Measurements from ENCODE around the gene SLC25A26.

SLC25A26 gene

GRCh38 chr3:66227915-66228314 is 7.1 kb downstream of the SLC25A26 start:
- DNase-seq, result no peak

GRCh38 chr3:66228707-66229106 is 7.9 kb downstream of the SLC25A26 start:
- DNase-seq, result no peak

DNA sequence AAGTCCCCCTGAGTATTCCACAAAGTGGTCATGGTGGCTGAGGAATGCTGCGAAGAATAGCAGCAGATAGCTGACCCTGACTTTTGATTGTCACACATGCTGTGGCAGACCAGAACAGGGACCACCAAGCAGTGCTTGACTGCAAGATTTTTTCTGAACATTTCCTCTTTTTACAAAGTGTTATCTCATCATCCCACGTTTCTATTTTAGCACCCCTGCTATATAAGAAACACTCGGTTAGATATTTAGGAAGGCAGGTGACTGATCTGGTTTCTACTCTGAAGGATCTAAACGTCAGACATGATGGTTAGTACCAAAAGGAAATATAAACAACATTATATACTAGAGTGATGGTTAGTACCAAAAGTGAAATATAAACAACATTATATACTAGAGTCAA is 9.1 kb downstream of the SLC25A26 start:
- no peak for DNase-seq

- DNase-seq, result peak; percentile 22
Measured at GRCh38 chr3:66233033-66233432, 12.2 kb downstream of the SLC25A26 start.

GRCh38 chr3:66236281-66236680 is 15.5 kb downstream of the SLC25A26 start:
- DNase-seq, result peak; percentile 63

GRCh38 chr3:66237552-66237951 is 16.8 kb downstream of the SLC25A26 start:
- DNase-seq, result no peak

DNA sequence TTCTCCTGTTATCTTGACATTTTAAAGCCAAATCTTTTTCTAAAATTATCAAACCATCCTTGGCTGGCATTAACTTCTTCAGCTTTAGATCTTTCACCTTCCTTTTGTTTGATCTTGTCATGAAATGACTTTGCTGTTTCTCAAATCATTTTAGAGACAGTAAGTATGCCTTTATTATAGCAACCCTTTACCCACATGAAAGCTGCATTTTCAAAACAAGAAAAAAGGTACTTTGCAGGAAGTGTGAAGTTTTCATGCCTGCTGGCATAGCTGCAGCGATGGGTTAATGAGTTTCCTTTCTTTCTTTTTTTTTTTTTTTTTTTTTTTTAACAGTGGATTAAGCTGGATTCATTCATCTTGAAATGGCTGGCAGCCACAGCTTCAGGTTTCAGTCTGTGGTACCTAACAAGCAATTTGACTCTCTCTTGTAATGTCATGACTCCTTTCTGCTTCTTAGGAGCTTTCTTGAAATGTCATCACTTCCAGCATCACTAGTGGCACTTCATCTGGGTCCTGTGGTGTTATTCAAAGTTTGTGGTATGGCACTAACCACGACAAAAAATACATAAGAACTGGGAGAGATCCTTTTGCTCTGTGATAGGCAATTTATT is 18.8 kb downstream of the SLC25A26 start:
- DNase-seq, result no peak

- no peak for DNase-seq
Measured at GRCh38 chr3:66241466-66241865, 20.7 kb downstream of the SLC25A26 start.

GRCh38 chr3:66242788-66243464 is 22.1 kb downstream of the SLC25A26 start:
- DNase-seq, result no peak

DNA sequence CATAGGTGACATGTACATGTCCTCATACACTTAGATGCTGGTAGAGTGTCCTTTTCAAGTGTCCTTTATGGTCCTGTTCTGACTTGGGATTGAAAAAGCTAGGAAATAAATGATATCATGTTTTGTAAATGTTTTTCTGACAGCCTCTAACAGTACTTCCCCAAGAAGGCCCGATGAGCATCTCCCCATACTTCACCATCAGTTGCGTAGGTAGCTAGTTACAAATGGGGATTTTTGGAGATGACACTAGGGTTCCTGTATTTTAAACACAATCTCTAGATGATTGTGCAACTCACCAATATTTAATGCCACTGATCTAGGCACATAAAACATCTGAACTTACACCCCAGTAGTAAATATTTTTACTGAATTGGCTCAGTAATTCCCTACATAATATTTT is 27.8 kb downstream of the SLC25A26 start:
- no peak for DNase-seq

- peak; percentile 25 for DNase-seq
Measured at GRCh38 chr3:66253790-66254620, 33.2 kb downstream of the SLC25A26 start.

DNA sequence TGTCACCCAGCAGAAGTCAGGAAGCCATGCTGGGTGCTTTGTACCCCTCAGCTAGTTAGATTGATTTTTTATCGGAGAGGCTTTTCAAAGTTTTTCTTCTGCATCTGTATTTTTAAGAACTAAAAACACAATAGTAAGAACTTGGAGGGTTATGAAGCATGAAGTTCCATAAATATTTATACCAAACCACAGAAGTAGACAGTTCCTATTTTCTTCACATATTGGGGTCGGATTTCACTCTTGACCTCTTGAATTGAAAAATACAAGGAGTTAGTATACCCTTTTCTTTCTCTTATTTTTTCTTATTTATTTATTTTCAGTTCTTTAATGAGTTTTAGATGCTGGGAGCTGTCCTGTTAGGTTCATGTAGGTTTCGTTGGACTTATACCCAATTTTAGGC is 35.1 kb downstream of the SLC25A26 start:
- no peak for DNase-seq

- DNase-seq, result no peak
Measured at GRCh38 chr3:66256806-66257205, 36.0 kb downstream of the SLC25A26 start.

DNA sequence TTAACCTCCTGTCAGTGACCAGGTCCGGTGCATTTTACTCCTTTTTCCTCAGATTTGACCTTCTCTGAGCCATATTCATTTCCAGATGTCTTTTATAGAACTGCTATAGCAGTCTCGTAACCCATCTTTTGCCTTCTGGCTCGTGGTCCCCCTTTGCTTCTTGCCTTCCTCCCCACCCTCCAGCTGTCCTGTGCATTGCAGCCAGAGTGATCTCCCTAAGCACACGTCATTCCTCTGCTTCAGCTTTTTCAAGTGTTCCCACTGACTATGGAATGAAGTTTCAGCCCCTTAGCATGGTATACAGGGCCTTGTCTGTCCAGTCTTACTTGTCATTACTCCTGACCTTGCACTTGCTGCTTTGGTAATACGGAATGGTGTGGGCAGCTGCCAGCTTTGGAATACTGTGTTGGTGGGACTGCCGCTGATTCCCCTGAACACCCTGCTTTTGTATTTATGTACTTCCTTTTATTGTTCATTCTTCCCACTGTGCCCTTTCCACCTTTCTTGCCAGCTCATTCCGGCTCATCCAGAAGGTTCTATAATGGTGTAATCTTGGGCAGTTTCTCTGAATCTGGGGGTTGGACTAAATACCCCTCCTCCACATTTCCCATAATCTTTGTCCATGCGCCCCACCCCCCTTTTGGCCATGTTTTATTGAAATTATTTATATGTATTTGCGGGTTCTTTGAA is 38.9 kb downstream of the SLC25A26 start:
- no peak for DNase-seq

GRCh38 chr3:66260431-66260830 is 39.6 kb downstream of the SLC25A26 start:
- DNase-seq, result no peak

DNA sequence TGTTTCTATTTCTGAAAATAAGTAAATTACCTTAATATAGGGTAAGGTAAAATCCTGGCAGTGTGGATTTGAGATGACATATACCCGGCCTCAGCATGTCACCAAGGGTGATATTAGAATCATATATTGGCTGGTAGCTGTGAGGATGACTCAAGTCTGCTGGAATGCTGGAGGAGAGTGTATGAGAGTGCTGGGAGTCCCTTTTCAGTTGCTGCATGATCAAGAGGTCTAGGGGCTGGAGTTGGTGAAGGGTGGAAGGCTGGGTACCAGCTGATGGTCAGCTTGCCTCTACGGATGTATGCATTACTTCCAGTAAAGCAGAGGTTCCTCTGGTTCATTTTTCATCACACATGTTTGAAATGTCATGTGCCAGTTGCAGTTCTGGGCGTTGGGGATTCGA is 40.6 kb downstream of the SLC25A26 start:
- no peak for DNase-seq

DNA sequence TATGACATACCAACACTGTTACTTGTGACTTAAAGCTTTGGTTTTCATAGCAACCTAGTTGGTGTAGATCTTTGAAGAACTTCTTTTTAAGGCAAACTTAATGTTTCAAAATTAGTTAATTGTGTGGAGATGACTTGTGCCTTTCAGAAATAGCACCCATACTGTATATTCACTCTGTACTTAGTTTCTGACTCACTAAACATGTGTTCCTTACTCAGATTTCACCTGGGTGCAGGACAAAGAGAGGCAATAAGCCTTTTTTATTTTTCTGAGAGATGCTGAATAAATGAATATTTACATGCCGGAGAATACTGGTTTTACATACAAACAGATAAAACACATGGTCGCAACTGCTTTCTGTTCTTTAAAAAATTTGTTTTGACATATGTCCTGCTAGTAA is 44.8 kb downstream of the SLC25A26 start:
- DNase-seq, result peak; percentile 35

GRCh38 chr3:66266551-66266950 is 45.8 kb downstream of the SLC25A26 start:
- no peak for DNase-seq

DNA sequence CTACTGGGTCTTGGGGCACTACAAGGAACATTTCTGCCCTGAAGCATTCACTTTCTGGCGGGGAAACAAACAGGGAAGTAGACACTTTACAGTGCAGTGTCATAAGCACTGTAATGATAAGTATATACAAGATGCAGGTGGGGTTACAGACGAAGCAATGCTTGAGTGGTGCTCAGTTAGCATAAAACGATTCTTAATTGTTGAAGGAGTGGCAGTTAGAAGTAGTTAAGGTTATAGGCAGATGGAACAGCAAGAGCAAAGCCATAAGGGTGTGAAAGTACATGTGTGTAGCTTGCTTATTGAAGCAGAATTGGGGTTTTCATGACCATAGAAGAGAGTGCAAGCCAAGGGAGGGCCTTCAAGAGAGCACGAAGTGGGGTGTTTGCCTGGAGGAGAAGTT is 46.2 kb downstream of the SLC25A26 start:
- DNase-seq, result peak; percentile 10

GRCh38 chr3:66267906-66268305 is 47.1 kb downstream of the SLC25A26 start:
- DNase-seq, result no peak

DNA sequence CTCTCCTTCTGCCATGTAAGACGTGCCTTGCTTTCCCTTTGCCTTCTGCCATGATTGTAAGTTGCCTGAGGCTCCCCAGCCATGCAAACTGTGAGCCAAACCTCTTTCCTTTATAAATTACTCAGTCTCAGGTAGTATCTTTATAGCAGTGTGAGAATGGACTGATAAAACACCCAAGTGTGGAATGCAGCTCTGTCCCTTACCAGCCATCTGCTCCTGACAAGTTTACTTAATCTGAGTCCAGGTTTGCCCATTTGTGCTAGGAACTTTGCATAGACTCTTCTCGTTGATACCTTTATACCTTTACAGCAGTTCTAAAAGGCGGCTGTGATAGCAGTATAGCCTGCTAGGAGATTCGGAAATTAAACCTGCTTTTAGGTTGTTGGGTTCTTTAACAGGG is 48.1 kb downstream of the SLC25A26 start:
- no peak for DNase-seq

- DNase-seq, result no peak
Measured at GRCh38 chr3:66269411-66269810, 48.6 kb downstream of the SLC25A26 start.

DNA sequence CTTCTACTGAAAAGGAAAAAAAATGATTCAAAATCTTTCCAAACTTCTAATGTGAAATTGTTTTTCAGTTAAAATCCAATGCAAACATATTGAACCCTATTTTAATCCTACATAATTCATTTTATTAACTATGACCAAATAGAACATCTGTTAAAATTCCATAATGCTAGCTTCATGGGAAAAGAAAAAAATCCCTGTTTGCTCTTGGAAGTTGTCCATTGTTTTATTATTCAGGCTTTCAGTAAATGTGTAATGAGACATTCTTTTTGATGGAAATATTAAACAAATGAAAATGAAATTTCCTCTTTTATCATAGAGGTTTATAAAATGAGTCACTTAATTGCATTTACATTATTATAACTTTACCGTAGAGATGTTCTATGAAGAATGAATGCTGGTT is 49.5 kb downstream of the SLC25A26 start:
- no peak for DNase-seq

All from NCI-H69 (cell line).